ENCODE measurements around the gene DAGLB.

GRCh38 chr7:6430974-6431373 lies 16.8 kb downstream of the DAGLB start:
- TF ChIP-seq CTCF (IDR thresholded peaks at IDR 0.05) (no peak), POLR2A (IDR thresholded peaks at IDR 0.05) (no peak)

All from right lobe of liver (tissue), 4 donors.